ENCODE results near the gene VPS41.

DNA sequence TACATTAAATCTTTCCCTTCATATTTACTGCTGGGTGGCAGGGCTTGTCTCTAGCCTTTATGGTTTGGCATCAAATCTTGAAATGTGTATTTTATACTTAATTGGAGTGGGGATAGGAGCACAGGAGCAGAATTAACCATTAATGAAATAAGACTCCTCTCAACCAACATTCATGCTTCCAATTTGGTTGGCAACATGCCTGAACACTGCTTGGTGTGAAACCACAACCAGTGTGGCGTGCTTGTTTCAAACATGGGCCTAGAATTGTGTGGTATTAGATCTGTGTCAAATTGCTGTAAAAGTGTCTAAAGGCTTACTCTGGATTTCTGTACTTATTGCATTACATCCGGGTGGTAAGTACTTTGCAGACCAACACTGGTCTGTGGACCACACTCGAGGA lies 25.1 kb upstream of the VPS41 start:
- TF ChIP-seq, protein P1, sequence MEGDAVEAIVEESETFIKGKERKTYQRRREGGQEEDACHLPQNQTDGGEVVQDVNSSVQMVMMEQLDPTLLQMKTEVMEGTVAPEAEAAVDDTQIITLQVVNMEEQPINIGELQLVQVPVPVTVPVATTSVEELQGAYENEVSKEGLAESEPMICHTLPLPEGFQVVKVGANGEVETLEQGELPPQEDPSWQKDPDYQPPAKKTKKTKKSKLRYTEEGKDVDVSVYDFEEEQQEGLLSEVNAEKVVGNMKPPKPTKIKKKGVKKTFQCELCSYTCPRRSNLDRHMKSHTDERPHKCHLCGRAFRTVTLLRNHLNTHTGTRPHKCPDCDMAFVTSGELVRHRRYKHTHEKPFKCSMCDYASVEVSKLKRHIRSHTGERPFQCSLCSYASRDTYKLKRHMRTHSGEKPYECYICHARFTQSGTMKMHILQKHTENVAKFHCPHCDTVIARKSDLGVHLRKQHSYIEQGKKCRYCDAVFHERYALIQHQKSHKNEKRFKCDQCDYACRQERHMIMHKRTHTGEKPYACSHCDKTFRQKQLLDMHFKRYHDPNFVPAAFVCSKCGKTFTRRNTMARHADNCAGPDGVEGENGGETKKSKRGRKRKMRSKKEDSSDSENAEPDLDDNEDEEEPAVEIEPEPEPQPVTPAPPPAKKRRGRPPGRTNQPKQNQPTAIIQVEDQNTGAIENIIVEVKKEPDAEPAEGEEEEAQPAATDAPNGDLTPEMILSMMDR (conservative IDR thresholded peaks at IDR 0.05; ENCODE audit: low read length): no peak
- TF ChIP-seq EZH2phosphoT487 (IDR thresholded peaks at IDR 0.05; ENCODE audit: borderline replicate concordance, low read depth, low read length): no peak

Data from OCI-LY7 (cell line).